BLaER1 (cell line): Measurements from ENCODE around the gene DDX41.
A peak's percentile ranks its signal among the peaks of the same experiment; 100 is the strongest.

Source experiments
- H3K27ac ChIP-seq: shearing (Covaris generic); formaldehyde crosslinking; 2 replicates; pipeline ENCODE4 v1.8.1; 2022
- H3K27me3 ChIP-seq: shearing (Covaris generic); formaldehyde crosslinking; 2 replicates; pipeline ENCODE4 v1.8.1; 2022
- H3K36me3 ChIP-seq: shearing (Covaris generic); formaldehyde crosslinking; 2 replicates; pipeline ENCODE4 v1.8.1; 2022
- H3K4me1 ChIP-seq: shearing (Covaris generic); formaldehyde crosslinking; 2 replicates; pipeline ENCODE4 v1.8.1; 2022
- H3K4me2 ChIP-seq: shearing (Covaris generic); formaldehyde crosslinking; 2 replicates; pipeline ENCODE4 v1.8.1; 2022
- H3K4me3 ChIP-seq: shearing (Covaris generic); formaldehyde crosslinking; 2 replicates; pipeline ENCODE4 v1.8.1; 2022
- H3K9ac ChIP-seq: shearing (Covaris generic); formaldehyde crosslinking; 2 replicates; pipeline ENCODE4 v1.8.1; 2022
- H3K9me3 ChIP-seq: shearing (Covaris generic); formaldehyde crosslinking; 2 replicates; pipeline ENCODE4 v1.8.1; 2022
- H4K20me1 ChIP-seq: shearing (Covaris generic); formaldehyde crosslinking; 2 replicates; pipeline ENCODE4 v1.8.1; 2022
- Cebpa-rat ChIP-seq: shearing (Covaris generic); IDR thresholded peaks from 2 replicates; pipeline ENCODE4 v1.8.1; 2022

Gene DDX41

GRCh38 chr5:177552839-177553455 lies 36.2 kb upstream of the DDX41 start:
- no peaks in the 10 kb centered on the region for H3K27me3 ChIP-seq
- H3K4me3 ChIP-seq = peak overlapping the region; percentile 97
- H3K9ac ChIP-seq = peak overlapping the region; percentile 94
- H3K4me2 ChIP-seq = peak overlapping the region; percentile 92
- H3K36me3 ChIP-seq = peaks cover 47% of the 10 kb centered on the region
- peaks cover 62% of the 10 kb centered on the region for H4K20me1 ChIP-seq
- no peak for TF ChIP-seq Cebpa-rat
- H3K9me3 ChIP-seq = no peaks in the 10 kb centered on the region
- H3K27ac ChIP-seq = peak overlapping the region; percentile 92
- peaks cover 38% of the 10 kb centered on the region for H3K4me1 ChIP-seq

DNA sequence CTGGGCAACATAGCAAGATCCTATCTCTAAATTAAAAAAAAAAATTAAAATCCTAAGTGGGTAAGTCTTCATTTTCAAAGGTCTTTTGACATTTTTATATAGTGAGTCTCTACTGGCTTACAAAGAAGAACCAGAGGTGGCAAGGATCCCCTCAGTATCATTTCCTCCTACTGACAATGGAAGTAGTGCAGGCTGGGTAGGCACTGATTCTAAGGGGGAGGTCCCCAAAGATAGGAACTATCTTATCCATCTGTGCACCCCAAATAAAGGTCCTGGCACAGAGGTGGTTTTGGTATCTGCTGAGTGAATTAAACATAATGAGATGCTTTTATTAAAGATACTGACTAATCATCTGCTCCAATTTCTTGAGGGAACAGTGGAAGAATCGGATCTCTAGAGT lies 33.4 kb upstream of the DDX41 start:
- Histone ChIP-seq H3K4me1 (peaks cover 53% of the 10 kb centered on the region), H4K20me1 (peaks cover 90% of the 10 kb centered on the region), H3K9ac (no peak overlapping the region), H3K27me3 (no peaks in the 10 kb centered on the region), H3K27ac (no peak overlapping the region), H3K36me3 (peaks cover 70% of the 10 kb centered on the region), H3K4me2 (no peak overlapping the region), H3K9me3 (no peaks in the 10 kb centered on the region), H3K4me3 (no peak overlapping the region)
- TF ChIP-seq Cebpa-rat = no peak

GRCh38 chr5:177548495-177548894 lies 31.7 kb upstream of the DDX41 start:
- TF ChIP-seq Cebpa-rat = no peak
- H3K9me3 ChIP-seq = no peaks in the 10 kb centered on the region
- no peak overlapping the region for H3K4me2 ChIP-seq
- H3K4me1 ChIP-seq = peaks cover 49% of the 10 kb centered on the region
- H3K9ac ChIP-seq = no peak overlapping the region
- peaks cover 78% of the 10 kb centered on the region for H3K36me3 ChIP-seq
- H3K27me3 ChIP-seq = no peaks in the 10 kb centered on the region
- peaks cover 99% of the 10 kb centered on the region for H4K20me1 ChIP-seq
- no peak overlapping the region for H3K27ac ChIP-seq
- no peak overlapping the region for H3K4me3 ChIP-seq

- Histone ChIP-seq H3K9me3 (no peaks in the 10 kb centered on the region), H3K36me3 (peaks cover 83% of the 10 kb centered on the region), H3K27me3 (no peaks in the 10 kb centered on the region), H3K4me1 (peaks cover 41% of the 10 kb centered on the region), H4K20me1 (peaks cover 99% of the 10 kb centered on the region), H3K9ac (no peak overlapping the region), H3K4me3 (no peak overlapping the region), H3K4me2 (no peak overlapping the region), H3K27ac (no peak overlapping the region)
- no peak for TF ChIP-seq Cebpa-rat
Observed at GRCh38 chr5:177547736-177548135, 31.0 kb upstream of the DDX41 start.

DNA sequence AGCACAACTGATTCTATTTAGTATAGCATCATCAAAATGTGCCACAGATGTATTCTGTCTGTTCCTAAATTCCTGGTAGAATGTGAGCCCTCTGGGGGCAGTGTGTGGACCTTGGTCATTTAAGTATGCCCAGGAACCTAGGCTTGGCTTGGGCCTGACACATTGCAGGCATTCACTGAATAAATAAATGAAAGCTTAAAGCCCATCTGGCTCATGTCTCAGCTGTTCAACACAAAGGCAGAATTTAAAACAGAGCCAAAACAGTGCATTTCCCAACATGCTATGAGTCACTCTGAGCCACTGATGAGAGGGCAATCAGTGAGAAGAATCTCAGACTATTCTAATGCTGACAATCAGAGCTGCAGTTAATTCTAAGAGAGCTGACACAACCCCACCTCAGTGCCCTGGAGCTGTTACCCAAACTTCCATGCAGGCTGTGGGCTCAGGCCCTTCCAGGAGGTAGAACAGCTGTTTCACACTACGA lies 29.5 kb upstream of the DDX41 start:
- no peak for TF ChIP-seq Cebpa-rat
- peaks cover 83% of the 10 kb centered on the region for H3K36me3 ChIP-seq
- no peak overlapping the region for H3K27ac ChIP-seq
- H3K9ac ChIP-seq = no peak overlapping the region
- no peaks in the 10 kb centered on the region for H3K9me3 ChIP-seq
- H3K4me2 ChIP-seq = no peak overlapping the region
- no peaks in the 10 kb centered on the region for H3K27me3 ChIP-seq
- H3K4me1 ChIP-seq = peaks cover 34% of the 10 kb centered on the region
- no peak overlapping the region for H3K4me3 ChIP-seq
- peaks cover 99% of the 10 kb centered on the region for H4K20me1 ChIP-seq

- Histone ChIP-seq H3K36me3 (peaks cover 83% of the 10 kb centered on the region), H3K27ac (no peak overlapping the region), H3K4me2 (0 out of 2 replicates have a peak overlapping the region, but pooled peaks have one; percentile 3)
Observed at GRCh38 chr5:177545487-177546257, 28.9 kb upstream of the DDX41 start.

GRCh38 chr5:177542816-177543465 lies 26.2 kb upstream of the DDX41 start:
- H3K4me3 ChIP-seq = no peak overlapping the region
- no peak overlapping the region for H3K27ac ChIP-seq
- no peaks in the 10 kb centered on the region for H3K27me3 ChIP-seq
- TF ChIP-seq Cebpa-rat = no peak
- H3K36me3 ChIP-seq = peaks cover 87% of the 10 kb centered on the region
- H3K4me1 ChIP-seq = peaks cover 19% of the 10 kb centered on the region
- H3K4me2 ChIP-seq = no peak overlapping the region
- peaks cover 99% of the 10 kb centered on the region for H4K20me1 ChIP-seq
- H3K9ac ChIP-seq = no peak overlapping the region
- H3K9me3 ChIP-seq = no peaks in the 10 kb centered on the region

More at GRCh38 chr5:177545487-177546257, 28.9 kb upstream of the DDX41 start:
- no peak for TF ChIP-seq Cebpa-rat
- H3K4me1 ChIP-seq = peaks cover 32% of the 10 kb centered on the region
- no peaks in the 10 kb centered on the region for H3K27me3 ChIP-seq
- no peak overlapping the region for H3K9ac ChIP-seq
- H3K4me3 ChIP-seq = no peak overlapping the region
- no peaks in the 10 kb centered on the region for H3K9me3 ChIP-seq
- H4K20me1 ChIP-seq = peaks cover 99% of the 10 kb centered on the region

DNA sequence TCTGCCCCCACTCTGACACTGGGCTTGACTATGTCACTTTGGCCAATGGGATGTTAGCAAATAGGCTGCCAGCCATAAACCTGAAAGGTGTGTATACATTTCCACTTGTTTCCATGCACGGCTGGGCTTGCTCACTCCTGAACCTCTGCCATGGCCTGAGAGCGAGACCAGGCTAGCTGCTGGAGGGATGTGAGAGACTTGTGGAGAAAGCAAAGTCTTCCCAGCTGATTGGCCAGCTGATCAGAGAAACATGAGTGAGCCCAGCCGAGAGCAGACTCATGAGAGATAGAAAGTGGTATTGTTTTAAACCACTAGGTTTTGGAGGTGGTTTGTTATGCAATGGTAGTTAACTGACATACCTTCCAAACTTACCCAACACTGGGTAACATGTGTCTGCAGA lies 23.7 kb upstream of the DDX41 start:
- Histone ChIP-seq H4K20me1 (peaks cover 100% of the 10 kb centered on the region), H3K27ac (no peak overlapping the region), H3K4me3 (no peak overlapping the region), H3K9me3 (no peaks in the 10 kb centered on the region), H3K27me3 (no peaks in the 10 kb centered on the region), H3K36me3 (peaks cover 86% of the 10 kb centered on the region), H3K9ac (no peak overlapping the region), H3K4me1 (peaks cover 5% of the 10 kb centered on the region), H3K4me2 (no peak overlapping the region)
- no peak for TF ChIP-seq Cebpa-rat

GRCh38 chr5:177539411-177539810 lies 22.6 kb upstream of the DDX41 start:
- Histone ChIP-seq H3K4me1 (no peaks in the 10 kb centered on the region), H3K9ac (no peak overlapping the region), H3K27me3 (no peaks in the 10 kb centered on the region), H3K36me3 (peaks cover 96% of the 10 kb centered on the region), H3K4me3 (no peak overlapping the region), H3K4me2 (no peak overlapping the region), H3K9me3 (no peaks in the 10 kb centered on the region), H4K20me1 (peaks cover 100% of the 10 kb centered on the region), H3K27ac (no peak overlapping the region)
- TF ChIP-seq Cebpa-rat = no peak

DNA sequence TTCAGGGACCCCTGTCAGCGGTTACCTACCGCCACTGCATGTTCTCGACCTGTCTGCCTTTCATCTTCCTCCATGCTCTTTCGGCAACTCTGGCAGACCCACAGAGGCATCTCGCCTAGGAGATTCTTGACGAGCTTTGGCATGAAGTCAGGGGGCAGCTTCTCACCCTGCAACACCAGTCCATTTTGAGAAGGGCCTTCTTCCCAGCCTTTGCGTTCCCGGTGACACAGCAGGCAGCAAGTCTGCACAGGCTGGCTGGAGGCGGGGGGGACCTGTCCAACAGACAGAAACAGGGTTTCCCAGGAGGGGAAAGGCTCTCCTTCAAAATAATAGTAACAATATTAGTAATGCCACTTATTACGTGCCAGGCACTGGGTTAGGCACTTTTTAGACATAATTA lies 22.1 kb upstream of the DDX41 start:
- Histone ChIP-seq H3K9ac (no peak overlapping the region), H3K27ac (no peak overlapping the region), H4K20me1 (peaks cover 100% of the 10 kb centered on the region), H3K27me3 (no peaks in the 10 kb centered on the region), H3K36me3 (peaks cover 97% of the 10 kb centered on the region), H3K4me2 (no peak overlapping the region), H3K4me3 (no peak overlapping the region), H3K4me1 (no peaks in the 10 kb centered on the region), H3K9me3 (no peaks in the 10 kb centered on the region)
- TF ChIP-seq Cebpa-rat = no peak
